ENCODE measurements around the gene NTM.

The NTM gene

DNA sequence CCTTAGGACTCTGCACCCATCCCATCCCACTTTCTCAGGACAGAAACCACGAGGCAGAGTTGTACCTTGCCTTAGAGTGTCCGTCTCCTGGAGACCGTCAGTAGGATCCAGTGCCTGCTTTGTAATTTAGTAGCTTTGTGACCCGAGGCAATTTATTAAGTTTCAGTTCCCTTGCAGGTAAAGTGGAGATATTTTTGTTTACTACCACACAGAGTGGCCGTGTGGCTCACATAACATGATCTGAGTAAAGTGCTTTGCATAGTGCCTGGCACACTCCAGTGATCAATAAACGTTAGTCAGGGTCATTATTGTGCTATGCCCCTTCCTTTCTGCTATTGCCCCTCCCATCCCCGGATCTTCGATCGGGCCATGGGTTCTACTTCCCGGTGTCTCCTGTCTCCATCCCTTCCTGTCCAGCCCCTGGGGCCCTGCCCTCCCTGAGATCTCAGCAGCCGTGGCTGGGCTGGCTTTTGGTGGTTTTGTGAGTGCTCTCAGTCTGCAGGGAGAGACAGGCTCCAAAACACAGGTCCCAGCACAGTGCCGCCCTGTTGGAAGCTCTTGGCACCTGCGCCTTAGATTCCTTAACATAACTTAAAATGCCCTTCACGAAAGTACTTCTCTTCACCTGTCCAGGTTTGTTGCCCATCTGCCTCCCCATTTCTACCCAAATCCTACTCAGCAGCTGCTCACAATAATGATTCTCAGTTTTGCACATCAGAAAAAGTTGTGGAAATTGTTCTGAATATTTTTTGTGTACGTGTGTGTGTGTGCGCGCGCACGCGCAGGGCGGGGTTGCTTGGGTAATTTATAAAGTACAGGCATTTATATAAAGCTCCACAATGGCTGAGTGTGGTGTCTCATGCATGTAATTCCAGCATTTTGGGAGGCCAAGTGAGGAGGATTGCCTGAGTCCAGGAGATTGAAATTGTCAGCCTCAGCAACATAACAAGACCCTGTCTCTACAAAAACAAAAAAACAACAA lies 753.7 kb downstream of the NTM start:
- DNase-seq (ENCODE audit: low read depth in 4 of 4, low spot score in 1 of 4): no peak

DNA sequence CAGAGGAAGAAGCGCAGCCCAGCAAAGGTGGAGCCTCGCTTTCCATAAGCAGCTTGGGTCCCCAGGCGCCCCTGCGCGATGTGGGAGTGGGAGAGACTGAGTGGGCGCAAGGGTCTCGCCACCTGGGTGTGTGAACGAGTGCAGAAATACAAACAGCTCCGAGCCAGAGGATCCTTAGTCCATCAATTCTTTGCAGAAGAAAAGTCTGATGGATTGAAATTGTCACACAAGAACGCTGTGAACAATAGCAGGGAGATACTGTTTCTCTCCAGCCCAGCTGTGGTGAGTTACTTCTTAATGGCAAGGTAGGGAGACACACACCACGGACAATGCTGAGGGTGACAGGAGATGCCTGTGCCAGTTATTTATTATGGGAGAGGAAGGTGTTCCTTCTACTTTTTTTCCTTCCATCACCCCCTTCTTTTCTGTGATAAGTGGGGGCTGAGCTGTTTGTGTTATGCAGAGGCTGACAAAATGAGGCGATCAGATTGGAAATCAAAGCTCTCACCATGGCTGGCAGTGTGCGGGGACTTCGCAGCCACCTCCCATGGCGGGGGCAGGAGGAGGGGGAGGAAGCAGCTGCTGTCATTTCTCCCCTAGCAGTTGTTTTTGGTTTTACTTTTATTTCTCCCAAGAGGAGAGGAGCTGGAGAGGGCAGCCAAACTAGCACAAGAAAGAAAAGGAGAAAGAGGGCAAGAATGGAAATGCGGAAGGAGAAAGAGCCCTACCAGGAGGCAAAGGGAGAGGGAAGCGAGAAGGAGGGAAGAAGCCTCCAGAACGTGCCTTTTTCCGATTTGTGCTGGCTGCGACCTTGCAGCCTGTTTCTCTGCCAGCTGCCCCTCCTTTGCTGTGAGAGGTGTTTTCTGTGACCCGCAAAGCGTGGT lies 755.8 kb downstream of the NTM start:
- no peak for DNase-seq (ENCODE audit: low read depth in 4 of 4, low spot score in 1 of 4)

DNA sequence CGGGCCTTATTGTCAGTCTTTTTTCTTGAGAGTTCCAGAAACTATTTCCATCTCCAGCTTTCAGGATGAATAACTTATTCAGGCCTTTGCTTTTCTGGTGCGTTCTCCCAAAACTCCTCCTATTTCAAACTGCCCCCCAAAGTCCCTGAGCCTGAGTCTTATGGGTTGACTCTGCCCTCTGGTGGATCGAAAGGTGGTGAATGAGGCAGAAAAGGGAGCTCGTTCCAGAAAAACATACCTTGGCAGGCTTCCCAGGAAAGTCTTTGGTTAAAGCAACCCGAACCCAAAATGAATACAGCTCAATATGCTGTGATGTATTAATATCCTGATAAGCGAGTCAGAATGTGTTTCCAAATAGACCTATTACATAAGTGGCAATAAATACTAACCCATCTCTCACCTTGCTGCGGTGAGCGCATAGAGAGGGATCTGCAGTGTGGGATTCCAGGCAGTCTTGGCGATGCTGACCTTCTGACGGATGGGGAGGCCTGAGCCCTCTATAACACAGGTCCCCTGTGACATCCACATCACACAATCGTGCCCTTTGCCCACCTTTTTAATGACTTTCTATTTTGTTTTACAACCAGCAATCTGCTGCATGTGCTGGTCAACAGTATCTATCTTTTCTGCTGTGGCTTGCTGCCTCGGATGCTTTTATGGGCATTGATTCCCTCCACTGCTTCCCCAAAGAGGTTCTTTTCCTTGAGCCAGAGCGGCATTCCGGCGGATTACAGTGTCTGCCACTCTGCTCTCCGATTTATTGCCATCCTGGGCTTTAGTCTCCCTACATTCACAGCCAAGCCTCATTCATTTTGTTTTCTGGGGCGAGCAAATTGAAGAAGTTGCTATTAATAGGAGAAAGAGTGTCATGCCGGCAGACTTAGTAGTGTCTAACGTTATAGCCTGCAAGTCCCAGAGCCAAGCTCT lies 756.8 kb downstream of the NTM start:
- DNase-seq (ENCODE audit: low read depth in 4 of 4, low spot score in 1 of 4): no peak

DNA sequence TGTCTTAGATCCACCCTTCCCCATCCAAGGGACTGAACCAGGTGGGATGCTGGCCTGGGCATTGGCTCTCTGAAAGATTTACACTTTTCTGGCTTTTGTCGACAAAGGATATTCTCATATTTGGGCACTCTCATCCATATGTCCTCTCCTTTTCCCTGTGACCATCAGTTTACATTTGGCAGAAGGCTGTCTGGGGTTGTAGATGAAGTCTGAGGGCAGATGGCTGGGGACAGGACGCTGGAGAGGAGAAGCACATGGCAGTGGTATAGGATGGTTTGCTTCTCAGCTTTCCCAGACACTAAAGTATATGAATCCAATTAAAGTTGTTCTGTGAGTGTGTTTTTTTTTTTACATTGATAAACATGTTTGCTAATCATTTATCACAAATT lies 757.5 kb downstream of the NTM start:
- DNase-seq (ENCODE audit: low read depth in 4 of 4, low spot score in 1 of 4): no peak

DNA sequence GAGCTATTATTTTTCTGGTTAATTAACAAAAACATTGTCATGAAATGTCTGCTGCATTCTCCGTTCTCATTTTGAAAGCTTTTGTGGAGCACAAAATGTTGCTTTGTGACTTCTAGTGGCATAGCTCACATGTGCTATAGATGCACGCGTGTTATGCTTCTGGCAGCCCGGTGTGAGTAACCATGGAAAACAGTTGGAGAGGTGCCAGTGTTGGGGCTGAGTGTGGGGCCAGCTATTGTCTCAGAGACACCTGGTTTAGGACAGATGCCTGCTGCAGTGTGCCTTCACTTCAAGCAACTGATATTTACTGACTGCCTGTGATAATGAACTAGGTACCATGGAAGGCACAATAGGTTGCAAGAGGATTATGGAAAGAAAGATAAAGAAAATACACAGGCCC lies 760.6 kb downstream of the NTM start:
- DNase-seq (ENCODE audit: low read depth in 4 of 4, low spot score in 1 of 4): no peak

DNA sequence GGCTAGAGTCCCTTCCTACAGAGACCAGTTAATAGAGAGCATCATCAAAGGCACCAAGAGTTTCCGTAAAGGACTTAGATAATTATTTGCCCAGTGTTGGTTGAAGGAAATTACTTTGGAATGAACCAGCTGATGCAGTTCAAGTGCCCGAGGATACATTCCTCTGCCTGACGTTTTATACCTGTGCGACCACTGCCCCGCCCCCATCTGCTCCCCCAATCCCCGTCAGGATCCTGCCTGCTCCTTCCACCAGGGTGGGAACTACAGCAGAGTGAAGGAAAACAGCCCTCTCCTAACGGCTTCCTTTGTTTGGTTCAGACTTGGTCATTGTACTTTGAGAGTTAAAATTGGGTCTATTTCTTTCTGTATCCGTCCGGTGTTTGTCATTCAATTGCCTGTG lies 761.5 kb downstream of the NTM start:
- no peak for DNase-seq (ENCODE audit: low read depth in 4 of 4, low spot score in 1 of 4)

DNA sequence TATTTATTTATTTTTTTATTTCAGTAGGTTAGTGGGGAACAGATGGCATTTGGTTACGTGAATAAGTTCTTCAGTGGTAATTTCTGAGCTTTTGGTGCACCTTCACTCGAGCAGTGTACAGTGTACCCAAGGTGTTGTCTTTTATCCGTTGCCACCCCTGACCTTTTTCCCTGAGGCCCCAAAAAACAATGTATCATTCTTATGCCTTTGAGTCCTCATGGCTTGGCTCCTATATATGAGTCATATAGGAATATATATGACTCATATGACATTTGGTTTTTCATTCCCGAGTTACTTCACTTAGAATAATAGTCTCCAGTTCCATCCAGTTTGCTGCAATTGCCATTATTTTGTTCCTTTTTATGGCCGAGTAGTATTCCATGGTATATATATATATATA lies 763.9 kb downstream of the NTM start:
- DNase-seq (ENCODE audit: low read depth in 4 of 4, low spot score in 1 of 4): no peak

DNA sequence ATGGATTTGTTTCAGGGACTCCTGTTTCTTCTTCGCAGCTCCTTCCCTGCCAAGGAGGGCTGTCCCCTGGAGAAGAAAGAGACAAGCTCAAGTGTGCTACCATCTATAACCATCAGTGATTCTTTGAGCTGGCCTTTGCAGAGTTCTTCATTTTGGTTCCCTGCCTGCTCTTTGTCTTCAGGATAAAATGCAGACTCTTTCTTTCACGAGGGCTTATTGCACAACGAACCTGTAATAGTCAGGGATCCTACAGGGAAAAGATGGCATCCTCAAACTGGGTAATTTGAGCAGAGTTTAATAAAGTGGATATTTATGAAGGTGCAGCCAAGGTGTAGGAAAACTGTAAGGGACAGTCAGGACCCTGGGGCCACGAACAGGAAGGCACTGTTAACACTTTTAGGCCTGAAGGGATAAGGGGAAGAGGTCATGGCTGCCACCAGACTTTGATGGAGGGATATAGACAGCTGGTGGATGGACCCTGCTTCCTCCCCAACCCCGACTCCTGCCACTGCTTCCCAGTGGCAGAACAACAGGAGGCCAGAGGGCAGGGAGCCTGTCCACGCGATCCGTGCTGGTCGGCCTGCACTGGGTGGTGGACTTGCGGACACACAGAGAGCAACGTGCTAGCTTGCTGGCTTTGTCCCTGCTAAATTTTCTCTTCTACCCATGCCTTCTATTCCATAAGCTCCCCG lies 767.0 kb downstream of the NTM start:
- DNase-seq (ENCODE audit: low read depth in 4 of 4, low spot score in 1 of 4): no peak

DNA sequence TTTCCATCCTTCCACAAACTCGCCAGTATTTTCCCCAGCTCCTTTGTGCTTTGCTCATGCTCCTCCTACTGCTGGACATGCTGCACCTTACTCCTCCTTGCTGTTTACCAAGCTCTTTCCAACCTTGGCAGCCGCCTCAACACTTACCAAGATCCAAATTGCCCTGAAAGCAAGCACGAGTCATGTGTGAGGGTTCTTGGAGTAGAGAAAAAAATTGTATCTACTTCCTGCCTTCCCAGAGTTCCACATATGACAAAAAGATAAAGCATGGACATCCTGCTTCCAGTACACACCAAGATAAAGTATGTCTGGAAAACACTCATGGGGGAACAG lies 767.5 kb downstream of the NTM start:
- DNase-seq (ENCODE audit: low read depth in 4 of 4, low spot score in 1 of 4): no peak

DNA sequence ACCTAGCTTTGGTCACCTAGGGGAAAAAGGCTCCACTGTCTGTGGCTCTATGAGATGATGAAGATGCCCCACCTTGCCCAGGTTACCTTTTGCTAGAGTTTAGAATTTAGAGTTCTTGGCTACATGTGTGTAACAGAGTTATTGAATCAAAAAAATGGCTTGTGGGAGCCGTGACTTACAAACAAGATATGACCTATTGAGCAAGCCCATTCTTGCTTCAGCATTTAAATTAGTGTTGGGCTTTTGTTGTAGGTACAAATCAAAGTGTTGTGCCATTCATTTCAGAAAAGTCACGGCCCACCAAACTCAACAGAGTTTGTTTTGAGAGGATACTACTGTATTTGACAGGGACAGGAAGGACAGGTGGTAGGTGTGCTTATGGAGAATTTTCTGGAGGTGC lies 768.8 kb downstream of the NTM start:
- no peak for DNase-seq (ENCODE audit: low read depth in 4 of 4, low spot score in 1 of 4)

DNA sequence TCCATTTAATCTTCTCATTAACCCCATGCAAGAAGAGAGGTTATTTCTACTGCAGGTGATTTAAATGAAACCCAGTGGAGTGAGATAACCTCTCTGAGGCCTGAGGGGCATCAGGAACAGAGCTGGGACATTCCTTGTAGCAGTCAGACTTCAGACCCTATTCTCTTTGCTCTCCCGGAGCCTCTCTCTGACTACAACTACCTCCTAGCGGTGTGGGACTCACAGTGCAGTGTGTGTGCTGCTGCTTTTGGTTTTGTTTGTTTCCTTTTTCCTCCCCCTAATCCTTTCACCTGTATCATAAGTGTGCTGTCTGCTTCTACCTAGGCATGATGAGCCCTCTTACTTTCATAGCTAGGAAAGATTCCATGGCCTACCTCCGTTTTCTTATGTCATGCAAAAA lies 769.6 kb downstream of the NTM start:
- no peak for DNase-seq (ENCODE audit: low read depth in 4 of 4, low spot score in 1 of 4)

DNA sequence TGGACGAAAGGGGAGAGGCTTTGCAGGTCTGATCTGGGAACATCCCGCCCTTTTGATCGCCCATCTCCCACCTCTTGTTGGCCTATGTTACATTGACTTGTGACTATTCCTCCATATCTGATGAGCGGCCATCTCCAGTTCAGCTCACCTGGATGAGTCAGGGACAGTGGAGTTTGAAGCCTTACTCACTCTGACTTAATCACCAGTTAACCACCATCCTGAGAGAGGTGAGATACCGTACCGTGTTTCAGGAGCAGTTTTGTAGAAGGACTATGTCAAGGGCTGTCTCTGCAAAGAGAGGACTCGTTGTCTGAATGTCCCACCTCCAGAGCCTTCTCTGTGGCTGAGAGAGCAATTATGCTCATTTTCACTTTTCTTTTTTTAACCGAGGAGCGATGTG lies 771.7 kb downstream of the NTM start:
- no peak for DNase-seq (ENCODE audit: low read depth in 4 of 4, low spot score in 1 of 4)

DNA sequence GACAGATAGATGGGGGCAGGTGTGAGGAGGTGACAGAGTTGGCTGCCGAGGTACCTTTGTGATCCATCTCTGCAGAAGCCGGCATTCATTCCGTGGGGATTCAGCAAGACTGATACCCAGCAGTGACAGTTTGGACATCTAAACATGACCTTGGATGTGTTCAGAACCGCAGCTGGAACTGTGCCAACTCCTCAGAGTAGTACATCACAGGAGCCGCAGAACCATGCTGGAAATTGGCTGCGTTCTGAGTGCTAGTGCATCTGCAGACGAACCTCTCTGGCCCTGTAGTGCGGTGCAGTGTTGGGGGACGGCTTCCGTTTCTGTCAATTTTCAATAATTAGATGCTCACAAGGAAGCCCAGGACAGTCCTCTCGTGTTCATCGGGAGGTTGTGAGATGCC lies 772.1 kb downstream of the NTM start:
- no peak for DNase-seq (ENCODE audit: low read depth in 4 of 4, low spot score in 1 of 4)

DNA sequence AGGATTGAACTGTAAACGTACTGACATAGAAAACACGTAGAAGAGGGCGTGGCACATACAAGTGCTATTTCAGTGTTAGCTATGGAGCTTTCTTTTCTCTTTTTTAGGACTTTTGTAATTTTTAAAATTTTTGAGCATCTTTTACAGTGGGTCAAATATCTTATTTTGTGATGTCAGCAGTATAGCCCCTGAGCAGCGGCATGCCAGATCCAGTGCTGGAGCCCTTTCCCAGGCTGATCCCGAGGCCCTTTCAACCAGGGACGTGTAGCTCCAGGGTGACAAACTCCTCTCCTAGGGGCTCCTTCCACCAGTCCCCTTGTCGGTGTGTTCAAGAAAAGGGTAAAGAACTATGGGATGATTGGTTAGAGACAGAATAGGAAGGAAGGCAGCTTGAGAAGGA lies 777.0 kb downstream of the NTM start:
- no peak for DNase-seq (ENCODE audit: low read depth in 4 of 4, low spot score in 1 of 4)

DNA sequence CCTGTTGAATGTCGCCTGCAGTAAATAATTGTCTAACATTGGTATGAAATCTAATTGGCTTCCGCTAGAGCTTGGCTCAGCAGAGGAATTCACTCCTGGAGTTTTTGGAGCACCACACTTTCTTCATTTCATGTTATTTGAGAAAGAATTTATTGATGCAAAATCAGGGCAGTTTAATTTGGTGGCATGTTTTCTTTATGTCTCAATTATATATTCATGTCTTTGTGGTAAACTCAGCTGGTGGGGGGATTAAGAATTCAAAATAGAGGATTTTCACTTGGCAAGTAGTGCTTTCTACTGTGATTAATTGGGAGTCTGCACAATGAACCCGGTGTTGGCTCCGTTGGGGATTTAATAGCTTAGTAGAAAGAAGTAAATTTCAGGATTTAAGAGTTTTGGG lies 784.4 kb downstream of the NTM start:
- no peak for DNase-seq (ENCODE audit: low read depth in 4 of 4, low spot score in 1 of 4)

DNA sequence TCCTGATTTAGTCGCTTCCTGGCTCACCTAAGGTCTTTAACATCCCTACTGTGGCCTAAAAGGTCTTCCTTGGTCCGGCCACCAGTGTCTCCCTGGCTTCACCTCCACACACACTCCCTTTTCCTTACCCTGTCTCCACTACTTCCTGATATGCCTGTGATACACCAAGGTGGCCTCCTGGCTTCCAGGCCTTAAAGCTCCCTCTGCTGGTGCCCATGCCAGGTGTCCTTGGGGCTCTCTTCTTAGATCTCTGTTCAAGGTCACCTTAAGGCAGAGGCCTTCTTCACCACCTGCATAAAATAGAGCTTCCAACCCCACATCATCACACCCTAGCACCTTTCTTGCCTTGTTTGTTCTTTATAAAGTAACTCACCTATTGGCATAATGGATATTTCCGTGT lies 787.7 kb downstream of the NTM start:
- DNase-seq (ENCODE audit: low read depth in 4 of 4, low spot score in 1 of 4): no peak

DNA sequence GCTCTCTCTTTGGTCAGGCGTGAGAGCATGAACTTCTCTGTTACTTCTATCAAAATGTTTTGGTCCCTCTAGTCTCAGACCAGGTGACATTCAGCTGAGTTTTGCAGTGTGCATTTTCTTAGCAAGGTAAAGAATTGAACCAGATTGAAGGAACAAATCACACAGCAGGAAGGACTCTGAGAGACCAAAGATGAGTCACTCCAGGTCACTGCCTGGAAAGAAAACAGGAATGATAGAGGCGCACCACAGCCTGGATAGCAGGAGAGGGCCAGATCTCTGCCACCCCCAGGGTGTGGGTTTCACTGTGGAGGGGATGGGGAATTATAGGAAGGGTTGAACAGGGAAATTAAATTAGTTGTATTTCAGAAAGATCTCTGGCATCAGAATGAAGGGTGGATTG lies 788.3 kb downstream of the NTM start:
- no peak for DNase-seq (ENCODE audit: low read depth in 4 of 4, low spot score in 1 of 4)

DNA sequence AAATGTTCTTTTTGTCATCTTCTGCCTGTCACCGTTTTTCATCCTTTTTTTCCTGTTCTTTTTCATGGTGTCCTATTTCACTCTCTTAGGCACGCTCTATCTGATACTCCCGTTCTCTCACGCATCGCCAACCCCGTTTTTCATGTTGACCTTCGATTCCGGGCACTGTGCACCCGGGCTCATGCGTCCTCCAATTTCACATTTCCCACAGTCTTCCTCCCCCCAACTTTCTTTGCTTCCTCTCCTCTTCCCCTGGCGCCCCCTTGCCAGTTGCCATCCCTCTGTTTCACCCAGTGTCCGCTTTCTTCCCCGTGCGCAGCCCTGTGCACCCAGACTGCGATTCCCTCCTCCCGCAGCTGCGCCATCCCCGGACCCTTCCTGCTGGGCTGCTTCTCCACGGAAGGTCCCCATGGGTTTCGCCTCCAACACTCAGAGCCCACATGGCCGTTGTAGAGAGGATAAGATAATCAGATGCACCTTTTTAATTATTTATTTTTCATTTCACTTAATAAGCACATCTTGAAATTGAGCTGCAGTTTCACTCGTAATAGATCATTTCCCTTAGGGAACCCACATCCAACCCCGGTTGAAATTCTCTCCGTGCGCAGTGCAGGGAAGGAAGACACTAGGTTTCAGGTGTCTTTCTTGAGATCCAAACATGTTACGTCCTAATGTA lies 791.1 kb downstream of the NTM start:
- no peak for DNase-seq (ENCODE audit: low read depth in 4 of 4, low spot score in 1 of 4)

DNA sequence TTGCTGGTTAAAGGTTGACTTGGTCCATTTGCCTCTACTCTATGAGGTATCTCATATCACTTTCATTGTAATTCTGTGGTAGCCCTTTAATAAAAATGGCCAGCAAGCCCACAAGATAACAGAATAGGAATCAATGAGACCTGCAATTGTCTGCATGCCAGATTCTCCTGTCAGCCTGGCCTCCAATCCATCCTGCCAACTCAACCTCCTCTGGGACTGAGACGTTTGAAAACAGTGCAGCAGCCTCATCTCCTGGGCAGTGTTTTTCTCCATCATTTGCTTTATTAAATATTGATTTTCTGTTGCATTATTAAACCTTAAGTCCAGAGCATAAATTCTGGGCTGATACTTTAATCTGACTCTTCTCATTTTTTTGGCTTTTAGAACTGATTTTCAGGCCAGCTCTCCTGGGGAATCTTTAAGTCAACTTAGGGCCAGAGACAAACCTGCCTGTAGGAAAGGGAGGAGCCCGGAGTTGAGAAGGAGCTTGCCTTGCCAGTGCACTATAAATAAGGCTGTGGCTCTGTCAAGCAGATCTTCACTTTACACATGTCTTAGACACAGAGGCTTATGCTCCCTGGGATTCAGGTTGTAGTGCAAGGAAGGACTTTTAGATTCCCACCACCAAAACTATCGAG lies 798.0 kb downstream of the NTM start:
- DNase-seq (ENCODE audit: low read depth in 4 of 4, low spot score in 1 of 4): no peak

DNA sequence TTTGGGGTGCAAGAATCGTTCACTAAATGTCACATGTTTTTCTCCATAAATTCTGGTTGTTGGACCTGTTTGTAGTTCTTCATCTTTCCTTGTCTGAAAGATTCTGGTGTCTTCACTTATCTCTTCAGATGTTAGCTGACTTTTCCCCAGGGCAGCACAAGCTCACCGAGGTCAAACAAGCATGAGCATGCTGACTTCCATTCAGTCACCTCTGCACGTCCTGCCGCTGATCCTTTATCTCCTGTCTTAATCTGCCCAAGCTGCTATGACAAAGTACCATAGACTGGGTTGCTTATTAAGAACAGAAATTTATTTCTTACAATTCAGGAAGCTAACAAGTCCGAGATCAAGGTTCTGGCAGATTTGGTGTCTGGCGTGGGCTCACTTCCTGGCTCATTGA lies 800.6 kb downstream of the NTM start:
- no peak for DNase-seq (ENCODE audit: low read depth in 4 of 4, low spot score in 1 of 4)
